H1 (cell line): ENCODE measurements around the gene FHIP2A. TPM values are rescaled to one million over a fixed set of nuclear protein-coding genes. Genes with fewer than 3 reads are reported as not detected.

ENCODE experiments used
- CTCF ChIA-PET: fragments of 300-600 bp; sonication (Branson Sonifier 250); formaldehyde crosslinking; loops from one replicate; lab custom pipeline; 2021; ENCODE audit not compliant: partially characterized antibody; lab: Charles Lee
- POLR2A ChIA-PET: fragments of 300-600 bp; sonication (Branson Sonifier 250); formaldehyde crosslinking; loops from one replicate; lab custom pipeline; 2021; ENCODE audit warnings: inconsistent platforms; ENCODE audit not compliant: partially characterized antibody; lab: Charles Lee
- DNase-seq, 2 experiments: peaks; one replicate each; pipeline versions ENCODE4 v3.0.0 to v3.0.0-alpha.2; 2010 to 2022; ENCODE audit warnings: low spot score in 2 of 2, low read depth in 1 of 2, mixed read lengths in 1 of 2
- FAIRE-seq: peaks from 2 replicates; lab custom pipeline; 2011; peaks lifted over from hg19 to GRCh38; lab: Jason Lieb, UNC
- H2AFZ ChIP-seq: 2 replicates; pipeline ENCODE4 v1.8.1; 2012; ENCODE audit warnings: low read length, inconsistent platforms
- H2AK5ac ChIP-seq: 2 replicates; pipeline ENCODE4 v1.6.1; 2013; ENCODE audit warnings: low read depth, low read length
- H2BK120ac ChIP-seq: replicated peaks from 2 replicates; pipeline ENCODE3; 2013; ENCODE audit warnings: low read depth, low read length, inconsistent platforms
- H2BK12ac ChIP-seq: 2 replicates; pipeline ENCODE4 v1.6.1; 2013; ENCODE audit warnings: low read depth, low read length
- H2BK15ac ChIP-seq: 2 replicates; pipeline ENCODE4 v1.6.1; 2013; ENCODE audit warnings: low read length
- H2BK20ac ChIP-seq: 2 replicates; pipeline ENCODE4 v1.6.1; 2013; ENCODE audit warnings: low read length
- H2BK5ac ChIP-seq: 2 replicates; pipeline ENCODE4 v1.6.1; 2013; ENCODE audit warnings: low read depth, low read length
- H3K14ac ChIP-seq: 2 replicates; pipeline ENCODE4 v1.6.1; 2013; ENCODE audit warnings: inconsistent platforms; ENCODE audit not compliant: insufficient read length
- H3K18ac ChIP-seq: 2 replicates; pipeline ENCODE4 v1.6.1; 2013; ENCODE audit warnings: low read length; ENCODE audit errors: extremely low read depth
- H3K23ac ChIP-seq: 2 replicates; pipeline ENCODE4 v1.6.1; 2013; ENCODE audit warnings: inconsistent platforms; ENCODE audit not compliant: insufficient read length
- H3K23me2 ChIP-seq: 2 replicates; pipeline ENCODE4 v1.6.1; 2013; ENCODE audit warnings: low read depth, low read length
- H3K27ac ChIP-seq: 2 replicates; pipeline ENCODE4 v1.6.1; 2011; ENCODE audit warnings: low read depth, low read length, inconsistent platforms
- H3K27me3 ChIP-seq, 4 experiments: replicated peaks in 1 of 4; 1 replicate in 1 of 4; 2 replicates in 3 of 4; pipeline versions ENCODE4 v1.6.1 to v1.8.1; 2011 to 2013; ENCODE audit warnings: low read length in 3 of 4, mild to moderate bottlenecking in 3 of 4, inconsistent platforms in 2 of 4, mixed read lengths in 2 of 4, moderate library complexity in 1 of 4; ENCODE audit not compliant: control insufficient read depth in 3 of 4, insufficient read depth in 3 of 4; ENCODE audit errors: extremely low read depth in 1 of 4
- H3K36me3 ChIP-seq, 4 experiments: 2 replicates each; pipeline versions ENCODE4 v1.6.1 to v1.8.1; 2011 to 2013; ENCODE audit warnings: mild to moderate bottlenecking in 4 of 4, low read length in 3 of 4, moderate library complexity in 2 of 4, control low read depth in 1 of 4, inconsistent platforms in 1 of 4; ENCODE audit not compliant: insufficient read depth in 4 of 4, control insufficient read depth in 2 of 4
- H3K4ac ChIP-seq: replicated peaks from 2 replicates; pipeline ENCODE3; 2013; ENCODE audit warnings: low read length, low read depth, mixed read lengths, inconsistent platforms; ENCODE audit not compliant: insufficient read length
- H3K4me1 ChIP-seq, 4 experiments: replicated peaks in 1 of 4; 1 replicate in 1 of 4; 2 replicates in 3 of 4; pipeline versions ENCODE4 v1.6.1 to v1.8.1; 2011 to 2013; ENCODE audit warnings: low read length in 3 of 4, inconsistent platforms in 2 of 4, mixed read lengths in 1 of 4; ENCODE audit not compliant: insufficient read depth in 4 of 4, control insufficient read depth in 3 of 4
- H3K4me2 ChIP-seq, 2 experiments: 2 replicates each; pipeline versions ENCODE4 v1.6.1 to v1.8.1; 2011 to 2013; ENCODE audit warnings: low read depth in 2 of 2, low read length in 2 of 2, control low read depth in 1 of 2, inconsistent platforms in 1 of 2, mild to moderate bottlenecking in 1 of 2; ENCODE audit not compliant: insufficient read depth in 1 of 2
- H3K4me3 ChIP-seq, 4 experiments: fragments of 200-600, 300-600 bp in 1 of 4; sonication (generic), shearing (Covaris generic), sonication (Bioruptor Twin) in 1 of 4; 2 replicates each; pipeline versions ENCODE4 v1.5.1 to v1.8.1; 2011 to 2016; ENCODE audit warnings: low read length in 4 of 4, low read depth in 3 of 4, control low read depth in 2 of 4, inconsistent platforms in 2 of 4, mild to moderate bottlenecking in 2 of 4, mixed read lengths in 1 of 4, moderate library complexity in 1 of 4; ENCODE audit not compliant: insufficient read depth in 2 of 4; ENCODE audit errors: extremely low read depth in 1 of 4
- H3K56ac ChIP-seq: replicated peaks from 2 replicates; pipeline ENCODE3; 2013; ENCODE audit warnings: low read depth, mild to moderate bottlenecking, mixed read lengths, low read length, inconsistent platforms; ENCODE audit not compliant: insufficient read length
- H3K79me1 ChIP-seq: 2 replicates; pipeline ENCODE4 v1.6.1; 2013; ENCODE audit warnings: low read depth, low read length, control low read depth
- H3K79me2 ChIP-seq, 2 experiments: 2 replicates each; pipeline versions ENCODE4 v1.6.1 to v1.8.1; 2012 to 2013; ENCODE audit warnings: low read length in 2 of 2, mild to moderate bottlenecking in 2 of 2, inconsistent platforms in 1 of 2; ENCODE audit not compliant: insufficient read depth in 2 of 2, control insufficient read depth in 1 of 2
- H3K9ac ChIP-seq, 4 experiments: replicated peaks in 1 of 4; 1 replicate in 1 of 4; 2 replicates in 3 of 4; pipeline versions ENCODE4 v1.6.1 to v1.8.1; 2011 to 2013; ENCODE audit warnings: low read depth in 3 of 4, low read length in 3 of 4, control low read depth in 2 of 4, mild to moderate bottlenecking in 2 of 4, moderate library complexity in 2 of 4, inconsistent platforms in 1 of 4; ENCODE audit errors: extremely low read depth in 1 of 4
- H3K9me3 ChIP-seq, 2 experiments: 2 replicates each; pipeline versions ENCODE4 v1.6.1 to v1.8.1; 2012 to 2013; ENCODE audit warnings: mild to moderate bottlenecking in 2 of 2, moderate library complexity in 2 of 2, control low read depth in 1 of 2, inconsistent platforms in 1 of 2, low read depth in 1 of 2, low read length in 1 of 2, mixed read lengths in 1 of 2; ENCODE audit not compliant: insufficient read depth in 2 of 2
- H4K20me1 ChIP-seq, 2 experiments: replicated peaks in 1 of 2; 2 replicates each; pipeline versions ENCODE3 to v1.8.1; 2011 to 2013; ENCODE audit warnings: inconsistent platforms in 2 of 2, low read length in 2 of 2, mild to moderate bottlenecking in 1 of 2; ENCODE audit not compliant: insufficient read depth in 2 of 2, control insufficient read depth in 1 of 2
- H4K5ac ChIP-seq: 2 replicates; pipeline ENCODE4 v1.6.1; 2013; ENCODE audit warnings: low read length, low read depth, mixed read lengths, inconsistent platforms; ENCODE audit not compliant: insufficient read length
- H4K8ac ChIP-seq: 2 replicates; pipeline ENCODE4 v1.8.0; 2013; ENCODE audit warnings: mild to moderate bottlenecking, moderate library complexity, low read length, inconsistent platforms; ENCODE audit not compliant: insufficient read depth; ENCODE audit errors: extremely low read depth
- H4K91ac ChIP-seq: replicated peaks from 2 replicates; pipeline ENCODE3; 2013; ENCODE audit warnings: low read length, mixed read lengths, inconsistent platforms; ENCODE audit not compliant: insufficient read length
- ASH2L ChIP-seq: fragments of 200-600, 300-600 bp; sonication (generic); IDR thresholded peaks from one replicate; pipeline ENCODE4 v1.7.1; 2017; ENCODE audit warnings: low read length
- ATF3 ChIP-seq: IDR thresholded peaks from 2 replicates; pipeline ENCODE4 v1.6.1; 2011; ENCODE audit warnings: low read depth, mild to moderate bottlenecking, low read length; ENCODE audit not compliant: insufficient read depth
- CBX5 ChIP-seq: fragments of 300-800, 300-1000 bp; sonication (generic); IDR thresholded peaks from 2 replicates; pipeline ENCODE4 v1.7.1; 2016; ENCODE audit warnings: antibody characterized with exemption, low read length, low read depth
- CBX8 ChIP-seq: fragments of 300-800, 300-1000 bp; sonication (generic); IDR thresholded peaks from 2 replicates; pipeline ENCODE4 v1.7.1; 2016; ENCODE audit warnings: low read depth, low read length, borderline replicate concordance
- CREB1 ChIP-seq: IDR thresholded peaks from 2 replicates; pipeline ENCODE4 v1.6.1; 2012; ENCODE audit warnings: inconsistent platforms
- GABPA ChIP-seq: IDR thresholded peaks from 2 replicates; pipeline ENCODE4 v1.6.1; 2011; ENCODE audit warnings: mild to moderate bottlenecking, low read length, moderate library complexity, borderline replicate concordance; ENCODE audit not compliant: insufficient read depth
- MAX ChIP-seq: IDR thresholded peaks from 2 replicates; pipeline ENCODE4 v1.6.1; 2012; ENCODE audit warnings: inconsistent platforms
- POLR2A ChIP-seq, 2 experiments: IDR thresholded peaks; 1 replicate in 1 of 2; 2 replicates in 1 of 2; pipeline ENCODE4 v1.6.1; 2011; ENCODE audit warnings: low read depth in 2 of 2, low read length in 2 of 2, mild to moderate bottlenecking in 2 of 2; ENCODE audit errors: control extremely low read depth in 1 of 2
- POU5F1 ChIP-seq: IDR thresholded peaks from 2 replicates; pipeline ENCODE4 v1.6.1; 2011; ENCODE audit warnings: low read depth, mild to moderate bottlenecking, low read length, moderate library complexity
- SIN3A ChIP-seq, 2 experiments: IDR thresholded peaks in 1 of 2; conservative IDR thresholded peaks in 1 of 2; 2 replicates each; pipeline ENCODE4 v1.6.1; 2011 to 2012; ENCODE audit warnings: low read length in 2 of 2, improper control_type of control experiment in 1 of 2, low read depth in 1 of 2, mild to moderate bottlenecking in 1 of 2
- TAF7 ChIP-seq: optimal IDR thresholded peaks from 2 replicates; pipeline ENCODE3; 2011; ENCODE audit warnings: low read depth, mild to moderate bottlenecking, inconsistent platforms, low read length, moderate library complexity, borderline replicate concordance
- TEAD4 ChIP-seq: IDR thresholded peaks from 2 replicates; pipeline ENCODE4 v1.6.1; 2012; ENCODE audit warnings: low read depth, low read length, inconsistent platforms, mixed read lengths
- WGBS, 2 experiments: shearing (Covaris generic) in 1 of 2; methylation state at CpG; one replicate each; pipeline versions ENCODE4 v1.1.6 to v1.1.7; 2013 to 2015; ENCODE audit warnings: low lambda C conversion rate in 2 of 2, mixed read lengths in 2 of 2, inconsistent platforms in 1 of 2, low coverage in 1 of 2, missing lambda C conversion rate in 1 of 2; ENCODE audit not compliant: insufficient replicate concordance in 2 of 2, insufficient coverage in 1 of 2, insufficient read length in 1 of 2; ENCODE audit errors: extremely low coverage in 1 of 2, missing lambda C conversion rate in 1 of 2; 5-methylcytosine and 5-hydroxymethylcytosine counted together
- polyA plus RNA-seq, 7 experiments: library from polyadenylated mRNA; depleted of rRNA in 3 of 7; stranded (reverse) in 5 of 7; unstranded in 2 of 7; fragments of >200 nt in 5 of 7; fragments of 200-250 nt in 2 of 7; gene quantifications; 1 replicate in 5 of 7; 2 replicates in 1 of 7; 4 replicates in 1 of 7; pipeline versions ENCODE4 v1.2.1 to v1.2.3, GENCODE V29; 2011 to 2013; ENCODE audit warnings: missing spikeins in 2 of 7, mixed read lengths in 2 of 7
- total RNA-seq: library from RNA; stranded (reverse); fragmentation: NEBNext Ultra II Directional; extraction: Animal tissue kit (Norgen Biotek cat#: 25700); gene quantifications from 2 replicates; pipeline ENCODE4 v1.2.1, GENCODE V29; 2021

FHIP2A gene
- total and polyA plus RNA-seq, 2 of the 8 experiments (the other 6 are each of a cell fraction or from before 2014, with no cell fraction given), result 4.5 to 15.0 TPM

GRCh38 chr10:114802177-114802576, 19.4 kb upstream of the FHIP2A start:
- no peak overlapping the region for H3K56ac ChIP-seq
- H3K23ac ChIP-seq, result no peak overlapping the region
- H3K36me3 ChIP-seq, result no peaks in the 10 kb centered on the region
- no peak for TF ChIP-seq GABPA
- no peak for TF ChIP-seq ASH2L
- no peak for TF ChIP-seq CBX8
- no peak for TF ChIP-seq ATF3
- TF ChIP-seq CBX5, result no peak
- TF ChIP-seq MAX, result no peak
- no peak for TF ChIP-seq TEAD4
- no peak for TF ChIP-seq POU5F1
- TF ChIP-seq TAF7, result no peak
- no peak for TF ChIP-seq SIN3A (conservative IDR thresholded peaks at IDR 0.05 in 1 of 2, IDR thresholded peaks at IDR 0.05 in 1 of 2; ENCODE audit: low read depth in 1 of 2, low read length in 2 of 2)
- no peak for TF ChIP-seq CREB1
- TF ChIP-seq POLR2A (IDR thresholded peaks at IDR 0.05; ENCODE audit: control extremely low read depth in 1 of 2, low read depth in 2 of 2, low read length in 2 of 2), result no peak
- H3K27me3 ChIP-seq, result no peaks in the 10 kb centered on the region; a peak in 1 of 7 replicates
- ChIA-PET POLR2A (no interaction called here), CTCF (no interaction called here)
- H2AK5ac ChIP-seq, result no peak overlapping the region
- no peak overlapping the region for H4K8ac ChIP-seq
- DNase-seq (no peak), FAIRE-seq (no peak)
- no peaks in the 10 kb centered on the region for H4K20me1 ChIP-seq
- no peak overlapping the region for H4K5ac ChIP-seq
- H2BK120ac ChIP-seq, result no peak overlapping the region
- WGBS, 2 experiments, result 94% methylated on average over 3 of the region's 3 CpGs; no CpG with 5 or more reads in 1 of the 2 experiments
- H2BK15ac ChIP-seq, result no peak overlapping the region
- no peak overlapping the region for H2BK5ac ChIP-seq
- H3K4me2 ChIP-seq, result no peak overlapping the region
- H3K27ac ChIP-seq, result no peak overlapping the region
- no peak overlapping the region for H3K9ac ChIP-seq
- H2BK12ac ChIP-seq, result no peak overlapping the region
- no peak overlapping the region for H3K18ac ChIP-seq
- no peak overlapping the region for H2AFZ ChIP-seq
- no peak overlapping the region for H3K4me3 ChIP-seq
- H3K4me1 ChIP-seq, result no peaks in the 10 kb centered on the region
- H3K9me3 ChIP-seq, result no peaks in the 10 kb centered on the region
- no peak overlapping the region for H3K4ac ChIP-seq
- H2BK20ac ChIP-seq, result no peak overlapping the region
- no peak overlapping the region for H4K91ac ChIP-seq
- no peaks in the 10 kb centered on the region for H3K79me2 ChIP-seq
- H3K23me2 ChIP-seq, result peaks cover 1% of the 10 kb centered on the region; the same call in 1 of the 2 replicates
- no peak overlapping the region for H3K14ac ChIP-seq
- no peaks in the 10 kb centered on the region for H3K79me1 ChIP-seq
